Upper lobe of left lung (tissue), 4 donors: Measurements from ENCODE around the gene SERPINB2.

Source experiments
- CTCF ChIP-seq, 6 experiments: fragments of 450-650 bp in 4 of 6; fragments of 200-600 bp in 2 of 6; sonication (generic) in 2 of 6; IDR thresholded peaks; one replicate each; pipeline ENCODE4 v1.5.1; 2016 to 2019; ENCODE audit warnings: antibody characterized with exemption in 6 of 6
- POLR2A ChIP-seq, 4 donors: fragments of 450-650 bp; IDR thresholded peaks; one replicate each; pipeline ENCODE4 v1.5.1; 2016 to 2017; ENCODE audit warnings: antibody characterized with exemption in 4 of 4, mild to moderate bottlenecking in 2 of 4
- POLR2AphosphoS5 ChIP-seq, 2 donors: sonication (generic); formaldehyde crosslinking; IDR thresholded peaks; one replicate each; pipeline ENCODE4 v1.5.1; 2017; ENCODE audit warnings: antibody characterized with exemption in 2 of 2

GRCh38 chr18:63843008-63843407, 44.5 kb upstream of the SERPINB2 start:
- TF ChIP-seq POLR2AphosphoS5 (IDR thresholded peaks at IDR 0.05) (no peak), POLR2A (IDR thresholded peaks at IDR 0.05) (no peak), CTCF (IDR thresholded peaks at IDR 0.05) (no peak)
